Right atrium auricular region (tissue), 2 donors: ENCODE data around the gene TMC6. TPM values are rescaled to one million over a fixed set of nuclear protein-coding genes. Genes with fewer than 3 reads are reported as not detected.

Source experiments
- DNase-seq: peaks from one replicate; pipeline ENCODE4 v3.0.0-alpha.2; 2019; ENCODE audit warnings: low spot score
- H3K27ac ChIP-seq, 2 donors: fragments of 200-600 bp; sonication (generic); 1 replicate in 1 of 2; 2 replicates in 1 of 2; pipeline ENCODE4 v1.5.1; 2016 to 2019
- H3K27me3 ChIP-seq, 2 donors: fragments of 200-600 bp; sonication (generic); one replicate each; pipeline versions ENCODE4 v1.5.1 to v1.6.0; 2017 to 2019
- H3K36me3 ChIP-seq: fragments of 200-600 bp; sonication (generic); one replicate; pipeline ENCODE4 v1.5.1; 2016
- H3K4me1 ChIP-seq, 2 donors: fragments of 200-600 bp; sonication (generic); one replicate each; pipeline versions ENCODE4 v1.5.1 to v1.6.0; 2017 to 2019
- H3K4me3 ChIP-seq, 2 donors: fragments of 200-600 bp; sonication (generic); 1 replicate in 1 of 2; 2 replicates in 1 of 2; pipeline ENCODE4 v1.5.1; 2017 to 2019; ENCODE audit warnings: mild to moderate bottlenecking in 1 of 2, moderate library complexity in 1 of 2
- H3K9me3 ChIP-seq, 2 donors: fragments of 200-600 bp; sonication (generic); one replicate each; pipeline ENCODE4 v1.5.1; 2019
- total RNA-seq, 2 donors: library from RNA; depleted of rRNA; stranded (reverse); fragments of >200 nt; gene quantifications; one replicate each; pipeline ENCODE4 v1.1.0, GENCODE V29; 2016
- TF ChIP-seq, protein P1 (sequence below), 2 donors: fragments of 200-600 bp; sonication (generic); IDR thresholded peaks; one replicate each; pipeline ENCODE4 v1.5.1; 2019; ENCODE audit warnings: antibody characterized with exemption in 2 of 2

The TMC6 gene
- total RNA-seq, 2 donors from 2014 or later = 7.5 to 41.3 TPM

DNA sequence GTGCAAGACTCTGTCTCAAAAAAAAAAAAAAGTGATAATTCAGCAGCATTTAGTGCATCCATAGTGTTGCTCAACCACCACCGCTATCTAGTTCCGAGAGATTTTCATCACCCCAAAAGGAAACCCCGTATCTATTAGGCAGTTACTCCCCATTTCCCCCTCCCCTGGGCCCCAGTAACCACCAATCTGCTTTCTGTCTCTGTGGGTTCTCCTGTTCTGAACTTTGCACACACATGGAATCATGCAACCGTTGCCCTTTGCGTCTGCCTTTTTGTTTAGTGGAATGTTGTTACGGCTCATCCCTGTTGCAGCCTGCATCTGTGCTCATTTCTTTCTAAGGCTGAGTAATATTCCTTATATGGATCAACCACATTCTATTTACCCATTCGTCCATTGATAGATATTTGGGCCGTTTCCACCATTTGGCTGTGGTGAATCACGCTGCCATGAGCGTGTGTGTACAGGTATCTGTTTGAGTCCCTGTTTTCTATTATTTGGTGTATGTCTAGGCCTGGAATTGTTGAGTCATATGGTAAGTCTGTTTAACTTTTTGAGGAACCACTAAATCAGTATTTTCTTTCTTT is 31.1 kb upstream of the TMC6 start:
- no peak for DNase-seq
- TF ChIP-seq, protein P1, sequence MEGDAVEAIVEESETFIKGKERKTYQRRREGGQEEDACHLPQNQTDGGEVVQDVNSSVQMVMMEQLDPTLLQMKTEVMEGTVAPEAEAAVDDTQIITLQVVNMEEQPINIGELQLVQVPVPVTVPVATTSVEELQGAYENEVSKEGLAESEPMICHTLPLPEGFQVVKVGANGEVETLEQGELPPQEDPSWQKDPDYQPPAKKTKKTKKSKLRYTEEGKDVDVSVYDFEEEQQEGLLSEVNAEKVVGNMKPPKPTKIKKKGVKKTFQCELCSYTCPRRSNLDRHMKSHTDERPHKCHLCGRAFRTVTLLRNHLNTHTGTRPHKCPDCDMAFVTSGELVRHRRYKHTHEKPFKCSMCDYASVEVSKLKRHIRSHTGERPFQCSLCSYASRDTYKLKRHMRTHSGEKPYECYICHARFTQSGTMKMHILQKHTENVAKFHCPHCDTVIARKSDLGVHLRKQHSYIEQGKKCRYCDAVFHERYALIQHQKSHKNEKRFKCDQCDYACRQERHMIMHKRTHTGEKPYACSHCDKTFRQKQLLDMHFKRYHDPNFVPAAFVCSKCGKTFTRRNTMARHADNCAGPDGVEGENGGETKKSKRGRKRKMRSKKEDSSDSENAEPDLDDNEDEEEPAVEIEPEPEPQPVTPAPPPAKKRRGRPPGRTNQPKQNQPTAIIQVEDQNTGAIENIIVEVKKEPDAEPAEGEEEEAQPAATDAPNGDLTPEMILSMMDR (IDR thresholded peaks at IDR 0.05) = no peak
- Histone ChIP-seq H3K36me3 (no peaks in the 10 kb centered on the region), H3K27ac (no peak overlapping the region), H3K4me1 (no peaks in the 10 kb centered on the region), H3K4me3 (no peak overlapping the region), H3K27me3 (no peaks in the 10 kb centered on the region), H3K9me3 (no peaks in the 10 kb centered on the region)

DNA sequence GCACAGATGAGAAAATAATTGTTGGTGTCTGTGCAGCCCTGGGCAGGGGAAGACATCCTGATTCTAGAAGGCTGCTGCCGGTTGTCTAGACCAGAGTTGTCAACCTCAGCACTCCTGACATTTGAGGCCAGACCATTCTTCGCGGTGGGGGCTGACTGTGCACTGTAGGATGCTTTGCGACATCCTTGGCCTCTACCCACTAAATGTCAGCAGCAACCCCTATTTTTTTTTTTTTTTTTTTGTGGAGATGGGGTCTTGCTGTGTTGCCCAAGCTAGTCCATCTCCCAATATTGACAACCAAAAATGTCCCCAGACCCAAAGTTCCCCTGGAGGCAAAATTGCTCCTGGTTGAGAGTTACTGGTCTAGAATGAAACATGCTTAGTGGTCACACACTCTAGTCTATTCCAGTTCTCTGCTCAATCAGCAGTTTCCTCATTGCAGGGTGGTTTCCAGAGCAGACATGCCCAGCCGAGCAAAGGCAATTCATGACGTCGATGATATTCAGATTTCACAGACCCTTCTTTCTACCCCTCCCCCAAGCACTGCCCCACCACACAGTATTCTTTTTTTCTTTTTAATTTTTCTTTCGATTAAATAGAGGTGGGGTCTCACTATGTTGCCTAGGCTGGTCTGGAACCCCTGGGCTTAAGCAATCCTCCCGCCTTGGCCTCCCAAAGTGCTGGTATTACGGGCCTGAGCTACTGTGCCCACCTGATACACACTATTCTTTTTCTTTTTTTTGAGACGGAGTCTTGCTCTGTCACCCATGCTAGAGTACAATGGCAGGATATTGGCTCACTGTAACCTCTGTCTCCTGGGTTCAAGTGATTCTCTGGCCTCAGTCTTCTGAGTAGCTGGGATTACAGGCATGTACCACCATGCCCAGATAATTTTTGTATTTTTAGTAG is 26.6 kb upstream of the TMC6 start:
- H3K27ac ChIP-seq = no peak overlapping the region
- H3K9me3 ChIP-seq = no peaks in the 10 kb centered on the region

DNA sequence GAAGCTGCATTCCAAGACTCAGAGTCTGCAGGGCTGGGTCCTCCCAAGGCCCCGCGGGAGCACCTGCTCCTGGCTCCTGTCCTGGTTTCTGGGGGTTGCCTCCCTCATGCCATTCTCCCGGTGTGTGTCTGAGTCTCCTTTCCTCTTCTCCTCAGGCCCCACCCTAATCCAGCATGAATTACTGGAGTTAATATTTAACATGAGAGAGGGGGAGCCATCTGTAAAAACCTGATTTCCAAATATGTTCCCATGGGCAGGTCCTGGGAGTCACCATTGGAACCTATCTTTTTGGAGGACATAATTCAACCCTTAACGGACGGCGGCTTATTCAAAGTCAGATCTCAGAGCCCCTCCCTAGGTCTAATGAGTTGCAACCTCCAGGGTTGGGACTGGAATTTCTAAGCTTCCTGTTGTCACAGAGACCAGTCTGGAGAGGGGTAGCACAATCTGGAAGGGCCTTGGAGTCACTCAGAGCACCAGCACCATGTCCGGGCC is 23.0 kb upstream of the TMC6 start:
- TF ChIP-seq, protein P1 (IDR thresholded peaks at IDR 0.05) = no peak
- Histone ChIP-seq H3K4me3 (no peak overlapping the region), H3K36me3 (no peaks in the 10 kb centered on the region), H3K27me3 (no peaks in the 10 kb centered on the region), H3K27ac (no peak overlapping the region), H3K9me3 (no peaks in the 10 kb centered on the region), H3K4me1 (peaks cover 0 to 5% of the 10 kb centered on the region in 2 donors)
- DNase-seq = no peak

More for the DNA sequence above, 26.6 kb upstream of the TMC6 start:
- H3K4me1 ChIP-seq = peaks cover 0 to 5% of the 10 kb centered on the region in 2 donors
- H3K36me3 ChIP-seq = no peaks in the 10 kb centered on the region
- TF ChIP-seq, protein P1 (IDR thresholded peaks at IDR 0.05) = no peak
- no peak for DNase-seq
- no peak overlapping the region for H3K4me3 ChIP-seq
- H3K27me3 ChIP-seq = no peaks in the 10 kb centered on the region

DNA sequence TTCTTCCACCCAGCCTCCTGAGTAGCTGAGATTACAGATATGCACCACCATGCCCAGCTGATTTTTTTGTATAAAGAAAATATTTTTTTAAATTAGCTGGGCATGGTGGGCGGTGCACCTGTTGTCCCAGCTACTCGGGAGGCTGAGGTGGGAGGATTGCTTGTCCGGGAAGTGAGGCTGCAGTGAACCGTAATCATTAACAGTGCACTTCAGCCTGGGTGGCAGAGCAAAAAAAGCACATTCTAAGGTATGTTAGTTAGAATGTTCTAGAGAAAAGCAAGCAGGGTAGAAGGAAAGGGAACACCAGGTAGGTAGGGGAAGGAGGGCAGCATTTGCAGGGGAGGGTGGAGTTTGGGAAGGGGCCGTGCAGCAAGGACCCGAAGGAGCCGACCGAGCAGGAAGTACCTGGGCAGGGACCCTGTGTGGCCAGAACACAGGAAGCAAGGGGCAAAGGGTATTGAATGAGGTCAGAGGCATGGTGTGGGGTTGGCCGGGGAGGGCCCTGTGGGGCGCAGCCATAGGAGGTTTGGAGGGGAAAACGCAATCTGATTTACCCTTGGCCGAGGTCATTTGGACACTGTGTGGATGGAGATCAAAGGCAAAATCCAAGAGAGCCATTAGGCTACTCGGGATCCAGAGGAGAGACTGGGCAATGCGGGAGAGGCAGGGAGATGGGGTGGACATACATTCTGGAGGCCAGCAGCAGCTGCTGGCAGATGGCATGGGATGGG is 19.9 kb upstream of the TMC6 start:
- TF ChIP-seq, protein P1 (IDR thresholded peaks at IDR 0.05) = no peak
- H3K36me3 ChIP-seq = no peaks in the 10 kb centered on the region

DNA sequence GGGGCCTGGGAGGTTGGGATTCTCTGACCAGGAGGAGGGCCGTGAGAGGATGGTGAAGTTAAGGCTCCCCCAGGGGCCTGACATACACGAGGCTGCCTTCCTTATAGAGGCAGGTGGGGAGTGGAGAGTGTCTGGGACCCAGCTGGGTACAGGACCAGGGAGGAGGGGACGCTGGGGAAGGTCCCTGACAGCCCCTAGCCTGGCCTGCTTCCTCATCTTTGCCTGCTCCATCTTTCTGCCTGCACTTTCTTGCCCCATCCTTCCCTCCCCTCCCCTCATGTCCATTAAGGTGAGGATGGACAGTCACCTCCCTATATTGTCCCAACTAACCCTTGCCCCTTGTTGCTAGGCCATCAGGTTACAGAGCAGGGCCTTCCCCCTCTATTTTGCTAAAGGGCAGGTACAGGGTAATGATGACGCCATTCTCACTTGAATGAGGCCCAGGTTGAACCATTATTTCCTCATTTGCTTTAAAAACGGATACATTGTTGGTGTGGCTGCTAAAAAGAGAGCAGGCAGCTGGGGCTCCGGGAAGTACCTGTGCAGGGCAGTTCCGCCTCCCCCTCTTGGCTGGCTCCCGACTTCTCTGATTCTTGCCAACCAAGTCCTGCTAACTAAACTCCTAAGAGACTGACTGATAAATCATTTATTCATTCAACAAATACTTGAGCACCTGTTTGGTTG is 18.9 kb upstream of the TMC6 start:
- no peak for DNase-seq
- TF ChIP-seq, protein P1 (IDR thresholded peaks at IDR 0.05) = no peak
- Histone ChIP-seq H3K27me3 (no peaks in the 10 kb centered on the region), H3K27ac (no peak overlapping the region), H3K9me3 (no peaks in the 10 kb centered on the region), H3K36me3 (no peaks in the 10 kb centered on the region), H3K4me1 (peaks cover 0 to 32% of the 10 kb centered on the region in 2 donors), H3K4me3 (no peak overlapping the region)

More for the DNA sequence above, 19.9 kb upstream of the TMC6 start:
- H3K27me3 ChIP-seq = no peaks in the 10 kb centered on the region
- DNase-seq = no peak
- H3K27ac ChIP-seq = no peak overlapping the region
- H3K4me1 ChIP-seq = peaks cover 0 to 28% of the 10 kb centered on the region in 2 donors
- H3K9me3 ChIP-seq = no peaks in the 10 kb centered on the region
- no peak overlapping the region for H3K4me3 ChIP-seq
